Peyer's patch (tissue), 4 donors: ENCODE measurements around the gene NSG1.

Experiments
- CTCF ChIP-seq, 6 experiments: fragments of 450-650 bp in 4 of 6; fragments of 200-600 bp in 2 of 6; sonication (generic) in 1 of 6; IDR thresholded peaks; one replicate each; pipeline ENCODE4 v1.5.1; 2017 to 2019; ENCODE audit warnings: antibody characterized with exemption in 6 of 6, mild to moderate bottlenecking in 3 of 6, moderate library complexity in 1 of 6
- POLR2A ChIP-seq, 2 donors: fragments of 450-650 bp; IDR thresholded peaks; one replicate each; pipeline ENCODE4 v1.5.1; 2017; ENCODE audit warnings: antibody characterized with exemption in 2 of 2, mild to moderate bottlenecking in 2 of 2, moderate library complexity in 2 of 2

- TF ChIP-seq CTCF (IDR thresholded peaks at IDR 0.05) (no peak), POLR2A (IDR thresholded peaks at IDR 0.05) (no peak)
Measured at GRCh38 chr4:4338210-4339001, 48.5 kb upstream of the NSG1 start.
